ENCODE data around the gene WDTC1. TPM values are rescaled to one million over a fixed set of nuclear protein-coding genes. Genes with fewer than 3 reads are reported as not detected.
"Not testable (repeated sequence)": the region's sequence is repeated elsewhere in the genome, so short reads cannot be mapped to it uniquely, and the experiment has no call there.

The WDTC1 gene
- polyA plus RNA-seq (2014; cell fraction: cytosol; rRNA removed), result 9.7 and 11.7 TPM in 2 replicates
- polyA plus RNA-seq (2014; cell fraction: nucleus; rRNA removed), result 3.8 and 9.0 TPM in 2 replicates

- peak; percentile 94 for DNase-seq (ENCODE audit: low spot score)
Observed at GRCh38 chr1:27234049-27234882, at the start of gene WDTC1. TSS of gene WDTC1 (plus strand) at chr1:27234632. CDS start at chr1:27261055, 26,423 bp downstream.

GRCh38 chr1:27184665-27185064 is 49.8 kb upstream of the WDTC1 start:
- not testable (repeated sequence) for DNase-seq (ENCODE audit: low spot score)

- DNase-seq (ENCODE audit: low spot score), result no peak
Observed at GRCh38 chr1:27192039-27192529, 42.3 kb upstream of the WDTC1 start.

GRCh38 chr1:27193194-27193593 is 41.2 kb upstream of the WDTC1 start:
- no peak for DNase-seq (ENCODE audit: low spot score)

- DNase-seq (ENCODE audit: low spot score), result no peak
Observed at GRCh38 chr1:27201295-27201694, 33.1 kb upstream of the WDTC1 start.

- DNase-seq (ENCODE audit: low spot score), result no peak
Observed at GRCh38 chr1:27203946-27204345, 30.5 kb upstream of the WDTC1 start.

- not testable (repeated sequence) for DNase-seq (ENCODE audit: low spot score)
Observed at GRCh38 chr1:27207238-27207637, 27.2 kb upstream of the WDTC1 start.

- not testable (repeated sequence) for DNase-seq (ENCODE audit: low spot score)
Observed at GRCh38 chr1:27208143-27208850, 26.1 kb upstream of the WDTC1 start.

- no peak for DNase-seq (ENCODE audit: low spot score)
Observed at GRCh38 chr1:27216466-27216865, 18.0 kb upstream of the WDTC1 start.

GRCh38 chr1:27217401-27217800 is 17.0 kb upstream of the WDTC1 start:
- no peak for DNase-seq (ENCODE audit: low spot score)

- DNase-seq (ENCODE audit: low spot score), result no peak
Observed at GRCh38 chr1:27218736-27219135, 15.7 kb upstream of the WDTC1 start.

- DNase-seq (ENCODE audit: low spot score), result no peak
Observed at GRCh38 chr1:27220096-27220495, 14.3 kb upstream of the WDTC1 start.

GRCh38 chr1:27220702-27221497 is 13.5 kb upstream of the WDTC1 start:
- DNase-seq (ENCODE audit: low spot score), result not testable (repeated sequence)

GRCh38 chr1:27225621-27226020 is 8.8 kb upstream of the WDTC1 start:
- DNase-seq (ENCODE audit: low spot score), result no peak

- no peak for DNase-seq (ENCODE audit: low spot score)
Observed at GRCh38 chr1:27227765-27228164, 6.7 kb upstream of the WDTC1 start.

- DNase-seq (ENCODE audit: low spot score), result peak; percentile 29
Observed at GRCh38 chr1:27233667-27234048, 774 bp upstream of the WDTC1 start.

- no peak for DNase-seq (ENCODE audit: low spot score)
Observed at GRCh38 chr1:27235827-27236226, 1.4 kb downstream of the WDTC1 start.

GRCh38 chr1:27237112-27237511 is 2.7 kb downstream of the WDTC1 start:
- DNase-seq (ENCODE audit: low spot score), result no peak

- DNase-seq (ENCODE audit: low spot score), result no peak
Observed at GRCh38 chr1:27238032-27238431, 3.6 kb downstream of the WDTC1 start.

- no peak for DNase-seq (ENCODE audit: low spot score)
Observed at GRCh38 chr1:27241677-27242076, 7.2 kb downstream of the WDTC1 start.

GRCh38 chr1:27243665-27244064 is 9.2 kb downstream of the WDTC1 start:
- DNase-seq (ENCODE audit: low spot score), result not testable (repeated sequence)

- DNase-seq (ENCODE audit: low spot score), result no peak
Observed at GRCh38 chr1:27246194-27246593, 11.8 kb downstream of the WDTC1 start.
